Gastroesophageal sphincter (tissue), 4 donors: ENCODE measurements around the gene ALG1L2. TPM values are rescaled to one million over a fixed set of nuclear protein-coding genes. Genes with fewer than 3 reads are reported as not detected.
A peak's percentile ranks its signal among the peaks of the same experiment; 100 is the strongest.
"Not testable (repeated sequence)": the region's sequence is repeated elsewhere in the genome, so short reads cannot be mapped to it uniquely, and the experiment has no call there.

Experiments used
- ATAC-seq: fragments of 150-250 bp; one replicate; pipeline ENCODE4 v1.9.1; 2016; ENCODE audit warnings: mild to moderate bottlenecking, moderate library complexity
- H3K27ac ChIP-seq, 4 donors: fragments of 200-600 bp; sonication (generic) in 3 of 4; 1 replicate in 3 of 4; 2 replicates in 1 of 4; pipeline ENCODE4 v1.5.1; 2016 to 2019
- H3K27me3 ChIP-seq: fragments of 200-600 bp; sonication (generic); one replicate; pipeline ENCODE4 v1.5.1; 2019
- H3K36me3 ChIP-seq, 2 donors: fragments of 200-600 bp; sonication (generic); one replicate each; pipeline ENCODE4 v1.5.1; 2019; ENCODE audit warnings: control low read depth in 1 of 2
- H3K4me1 ChIP-seq, 3 donors: fragments of 200-600 bp; sonication (generic); 1 replicate in 2 of 3; 2 replicates in 1 of 3; pipeline ENCODE4 v1.5.1; 2016 to 2019; ENCODE audit warnings: control low read depth in 2 of 3
- H3K4me3 ChIP-seq, 2 donors: fragments of 200-600 bp; sonication (generic); one replicate each; pipeline ENCODE4 v1.5.1; 2019; ENCODE audit warnings: mild to moderate bottlenecking in 1 of 2, moderate library complexity in 1 of 2
- H3K9me3 ChIP-seq, 3 donors: fragments of 200-600 bp; sonication (generic); one replicate each; pipeline ENCODE4 v1.5.1; 2017 to 2019; ENCODE audit warnings: control low read depth in 2 of 3
- EP300 ChIP-seq: sonication (generic); formaldehyde crosslinking; IDR thresholded peaks from one replicate; pipeline ENCODE4 v1.6.1; 2017; ENCODE audit warnings: antibody characterized with exemption, mild to moderate bottlenecking
- POLR2A ChIP-seq, 2 donors: fragments of 450-650 bp; IDR thresholded peaks; one replicate each; pipeline ENCODE4 v1.6.1; 2017; ENCODE audit warnings: antibody characterized with exemption in 2 of 2, mild to moderate bottlenecking in 2 of 2, moderate library complexity in 1 of 2
- POLR2AphosphoS5 ChIP-seq: sonication (generic); formaldehyde crosslinking; IDR thresholded peaks from one replicate; pipeline ENCODE4 v1.6.1; 2017; ENCODE audit warnings: antibody characterized with exemption
- WGBS, 2 donors: methylation state at CpG; one replicate each; pipeline ENCODE4 v1.1.5; 2018; ENCODE audit warnings: low coverage in 1 of 2; 5-methylcytosine and 5-hydroxymethylcytosine counted together
- total RNA-seq, 4 donors: library from RNA; depleted of rRNA; stranded (reverse); fragments of >200 nt; gene quantifications; one replicate each; pipeline ENCODE4 v1.1.0, GENCODE V29; 2016
- TF ChIP-seq, protein P1 (sequence below), 4 experiments: fragments of 200-600 bp in 2 of 4; fragments of 450-650 bp in 2 of 4; sonication (generic) in 1 of 4; IDR thresholded peaks; one replicate each; pipeline ENCODE4 v1.5.1; 2017 to 2019; ENCODE audit warnings: antibody characterized with exemption in 4 of 4, mild to moderate bottlenecking in 2 of 4, moderate library complexity in 2 of 4

The ALG1L2 gene, protein sequence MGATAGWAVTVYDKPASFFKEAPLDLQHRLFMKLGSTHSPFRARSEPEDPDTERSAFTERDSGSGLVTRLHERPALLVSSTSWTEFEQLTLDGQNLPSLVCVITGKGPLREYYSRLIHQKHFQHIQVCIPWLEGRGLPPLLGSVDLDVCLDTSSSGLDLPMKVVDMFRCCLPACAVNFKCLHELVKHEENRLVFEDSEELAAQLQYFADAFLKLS
- total RNA-seq: not detected

DNA sequence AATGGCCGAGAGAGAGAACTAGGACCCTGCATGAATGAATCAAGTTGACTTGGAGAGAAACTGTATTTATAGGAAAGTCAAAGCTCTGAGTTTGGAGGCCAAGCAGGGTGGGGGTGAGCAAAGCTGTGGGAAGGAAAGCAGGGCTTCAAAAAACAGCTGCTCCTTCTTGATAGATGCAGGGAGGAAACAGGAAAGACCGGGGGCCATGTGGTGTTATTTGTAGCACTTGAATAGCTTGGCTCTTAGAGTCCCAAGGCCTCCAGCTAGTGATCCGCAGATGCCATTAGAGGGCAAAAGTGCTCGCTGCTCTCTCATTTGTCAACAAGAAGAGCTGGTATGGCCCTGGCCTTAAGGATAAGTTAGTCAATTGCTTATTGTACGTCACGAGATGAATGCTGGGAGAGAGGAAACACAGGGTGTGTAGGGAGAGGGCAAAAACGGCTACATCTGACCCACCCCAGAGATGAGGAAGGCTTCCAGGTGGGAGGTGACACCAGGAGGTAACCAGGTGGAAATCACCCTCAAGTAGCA, at the start of gene ALG1L2:
ALG1L2 (plus strand) TSS at position 481 of the 531 bp plus-strand sequence. CDS start 186 bp downstream, outside the sequence.
- Histone ChIP-seq H3K27me3 (no peaks in the 10 kb centered on the region), H3K4me3 (no peak within 1 kb of the TSS), H3K4me1 (no peaks in the 10 kb centered on the region), H3K9me3 (no peaks in the 10 kb centered on the region), H3K27ac (no peak within 1 kb of the TSS), H3K36me3 (no peaks in the 10 kb centered on the region)
- TF ChIP-seq POLR2A (IDR thresholded peaks at IDR 0.05): no peak
- TF ChIP-seq, protein P1, sequence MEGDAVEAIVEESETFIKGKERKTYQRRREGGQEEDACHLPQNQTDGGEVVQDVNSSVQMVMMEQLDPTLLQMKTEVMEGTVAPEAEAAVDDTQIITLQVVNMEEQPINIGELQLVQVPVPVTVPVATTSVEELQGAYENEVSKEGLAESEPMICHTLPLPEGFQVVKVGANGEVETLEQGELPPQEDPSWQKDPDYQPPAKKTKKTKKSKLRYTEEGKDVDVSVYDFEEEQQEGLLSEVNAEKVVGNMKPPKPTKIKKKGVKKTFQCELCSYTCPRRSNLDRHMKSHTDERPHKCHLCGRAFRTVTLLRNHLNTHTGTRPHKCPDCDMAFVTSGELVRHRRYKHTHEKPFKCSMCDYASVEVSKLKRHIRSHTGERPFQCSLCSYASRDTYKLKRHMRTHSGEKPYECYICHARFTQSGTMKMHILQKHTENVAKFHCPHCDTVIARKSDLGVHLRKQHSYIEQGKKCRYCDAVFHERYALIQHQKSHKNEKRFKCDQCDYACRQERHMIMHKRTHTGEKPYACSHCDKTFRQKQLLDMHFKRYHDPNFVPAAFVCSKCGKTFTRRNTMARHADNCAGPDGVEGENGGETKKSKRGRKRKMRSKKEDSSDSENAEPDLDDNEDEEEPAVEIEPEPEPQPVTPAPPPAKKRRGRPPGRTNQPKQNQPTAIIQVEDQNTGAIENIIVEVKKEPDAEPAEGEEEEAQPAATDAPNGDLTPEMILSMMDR (IDR thresholded peaks at IDR 0.05): no peak
- no peak for TF ChIP-seq EP300
- TF ChIP-seq POLR2AphosphoS5: no peak
- ATAC-seq: no peak
- WGBS, 2 donors: 26 to 38% methylated on average over 6 to 7 of the region's 7 CpGs

DNA sequence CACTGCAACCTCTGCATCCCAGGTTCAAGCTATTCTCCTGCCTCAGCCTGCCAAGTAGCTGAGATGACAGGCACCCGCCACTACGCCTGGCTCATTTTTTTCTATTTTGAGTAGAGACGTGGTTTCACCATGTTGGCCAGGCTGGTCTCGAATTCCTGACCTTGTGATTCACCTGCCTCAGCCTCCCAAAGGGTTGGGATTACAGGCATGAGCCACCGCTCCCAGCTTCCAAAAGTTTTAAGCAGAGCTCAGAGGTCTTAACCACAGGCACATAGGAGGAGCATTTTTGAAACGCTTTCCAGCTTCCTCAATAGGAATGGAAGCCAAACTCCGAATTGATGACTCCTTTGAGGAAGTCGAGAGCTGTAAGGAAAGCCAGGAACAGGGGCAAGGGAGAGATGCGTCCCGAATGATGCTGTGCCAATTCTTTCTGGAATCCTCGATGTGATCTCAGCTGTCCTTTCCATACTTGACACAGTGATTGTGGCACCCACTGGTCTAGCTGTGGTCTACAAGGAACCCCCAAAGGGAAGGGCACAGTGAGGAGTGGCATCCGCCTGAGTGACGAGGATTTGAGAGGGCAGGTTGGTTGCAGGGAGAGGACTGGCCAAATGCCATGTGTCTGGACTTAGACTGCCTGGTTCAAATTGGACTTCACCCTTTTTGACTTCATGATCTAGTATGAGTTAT, 44.4 kb upstream of the ALG1L2 start:
- not testable (repeated sequence) for H3K4me1 ChIP-seq, H3K9me3 ChIP-seq, H3K36me3 ChIP-seq, H3K4me3 ChIP-seq, H3K27ac ChIP-seq, ATAC-seq, H3K27me3 ChIP-seq
- WGBS, 2 donors: 65% methylated on average over 6 of the region's 13 CpGs; no CpG with 5 or more reads in 1 of the 2 donors

DNA sequence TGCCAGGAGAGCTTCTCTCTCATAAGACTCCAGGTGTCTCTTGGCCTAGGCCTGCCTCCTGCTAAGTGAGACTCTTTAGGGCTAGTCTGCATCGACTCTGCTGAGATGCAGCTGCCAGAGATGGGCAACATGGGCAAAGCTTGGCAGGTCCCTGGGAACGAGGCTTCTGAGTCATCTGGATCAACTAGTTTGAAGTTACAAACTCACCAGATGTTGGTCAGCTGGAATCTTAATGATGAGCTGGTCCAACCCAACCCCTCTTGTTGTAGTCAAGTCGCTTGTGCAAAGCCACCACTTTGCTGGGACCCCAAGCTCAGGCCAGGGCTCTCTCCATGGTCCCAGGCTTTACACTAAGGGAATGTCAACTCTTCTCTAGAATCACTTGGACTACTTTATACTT, 38.9 kb upstream of the ALG1L2 start:
- not testable (repeated sequence) for H3K27ac ChIP-seq, H3K27me3 ChIP-seq, ATAC-seq, H3K4me3 ChIP-seq, H3K9me3 ChIP-seq, H3K36me3 ChIP-seq, H3K4me1 ChIP-seq
- WGBS, 2 donors: 75 to 100% methylated on average over 1 of the region's 3 CpGs

DNA sequence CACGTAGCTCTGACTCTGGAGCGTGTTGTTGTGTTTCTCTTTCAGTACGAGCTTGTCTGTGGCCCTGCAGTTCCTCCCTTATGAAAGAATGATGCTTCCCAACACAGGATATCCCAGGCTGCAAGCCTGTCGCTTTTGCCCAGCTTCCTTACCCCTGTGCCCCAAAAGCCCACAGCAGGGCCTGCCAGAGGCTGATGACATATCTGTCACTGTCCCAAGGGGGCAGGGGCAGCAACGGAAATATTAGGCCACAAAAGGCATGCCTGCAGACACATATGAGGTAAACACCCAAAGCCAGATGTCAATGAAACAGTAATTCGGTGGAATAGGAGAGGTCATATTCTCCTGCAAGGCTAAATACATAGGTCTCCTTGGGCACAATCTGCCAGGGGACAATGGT, 38.0 kb upstream of the ALG1L2 start:
- not testable (repeated sequence) for H3K9me3 ChIP-seq, H3K4me1 ChIP-seq, H3K27ac ChIP-seq, H3K27me3 ChIP-seq, H3K36me3 ChIP-seq, H3K4me3 ChIP-seq, ATAC-seq
- 60 to 81% methylated on average over 3 of the region's 6 CpGs for WGBS, 2 donors

DNA sequence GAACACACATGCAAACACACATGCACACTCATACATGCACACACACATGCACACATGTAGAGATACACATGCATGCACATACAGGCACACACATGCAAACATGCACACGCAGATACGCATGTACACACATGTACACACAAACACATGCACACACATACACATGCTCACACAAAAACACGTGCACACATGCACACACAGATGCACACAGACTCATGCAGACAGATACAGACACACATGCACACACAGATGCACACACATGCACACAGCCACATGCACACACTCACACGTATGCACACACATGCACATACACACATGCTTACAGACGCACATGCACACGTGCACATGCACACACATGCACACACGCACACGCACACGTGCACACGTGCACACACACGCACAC, 37.3 kb upstream of the ALG1L2 start:
- TF ChIP-seq, protein P1 (IDR thresholded peaks at IDR 0.05): no peak
- TF ChIP-seq POLR2A (IDR thresholded peaks at IDR 0.05): no peak
- TF ChIP-seq EP300: no peak
- TF ChIP-seq POLR2AphosphoS5: no peak
- no peaks in the 10 kb centered on the region for H3K9me3 ChIP-seq
- H3K4me1 ChIP-seq: no peaks in the 10 kb centered on the region
- no peaks in the 10 kb centered on the region for H3K27me3 ChIP-seq
- no peaks in the 10 kb centered on the region for H3K36me3 ChIP-seq
- no peak overlapping the region for H3K4me3 ChIP-seq
- no peak for ATAC-seq
- no peak overlapping the region for H3K27ac ChIP-seq
- 71 to 93% methylated on average over 2 to 8 of the region's 11 CpGs for whole genome bisulfite sequencing, 2 donors

DNA sequence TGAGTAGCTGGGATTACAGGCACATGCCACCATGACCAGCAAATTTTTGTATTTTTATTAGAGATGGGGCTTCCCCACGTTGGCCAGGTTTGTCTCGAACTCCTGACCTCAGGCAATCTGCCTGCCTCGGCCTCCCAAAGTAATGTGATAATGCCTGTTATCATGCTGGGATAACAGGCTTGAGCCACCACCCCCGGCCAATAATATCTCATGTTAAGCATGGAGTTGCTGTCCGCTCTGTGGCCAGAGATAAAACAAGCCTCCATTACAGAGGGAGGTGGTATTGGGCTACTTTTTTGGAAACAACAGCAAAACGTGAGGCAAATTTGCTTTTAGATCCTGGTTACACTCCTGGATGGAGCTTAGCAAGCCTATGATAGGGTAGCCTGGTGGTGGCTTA, 32.9 kb upstream of the ALG1L2 start:
- Histone ChIP-seq H3K4me3 (no peak overlapping the region), H3K27ac (no peak overlapping the region), H3K27me3 (no peaks in the 10 kb centered on the region), H3K36me3 (no peaks in the 10 kb centered on the region), H3K9me3 (no peaks in the 10 kb centered on the region), H3K4me1 (no peaks in the 10 kb centered on the region)
- no peak for ATAC-seq
- 0% methylated on average over 1 of the region's 6 CpGs; no CpG with 5 or more reads in 1 of the 2 donors for WGBS, 2 donors
- TF ChIP-seq, protein P1 (IDR thresholded peaks at IDR 0.05): no peak
- no peak for TF ChIP-seq EP300

DNA sequence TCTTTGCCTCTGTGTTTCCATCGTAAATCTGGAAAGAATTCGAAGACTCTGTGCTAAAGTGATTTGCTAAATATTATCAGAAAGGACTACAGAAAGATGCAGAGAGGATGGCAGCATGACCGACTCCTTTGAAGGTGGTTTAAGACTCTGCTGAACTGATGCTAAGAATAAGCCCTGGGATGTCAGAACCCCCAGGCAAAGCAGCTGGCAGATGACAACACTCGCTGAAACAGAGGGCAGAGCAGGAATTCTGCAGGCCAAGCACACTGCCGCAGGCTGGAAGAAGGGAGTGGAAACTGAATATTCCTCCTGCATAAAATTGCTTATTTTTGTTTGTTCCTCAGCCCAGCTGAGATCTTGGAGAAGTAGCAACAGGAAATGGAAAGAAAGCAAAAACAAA, 29.3 kb upstream of the ALG1L2 start:
- H3K4me3 ChIP-seq, H3K9me3 ChIP-seq, ATAC-seq, H3K36me3 ChIP-seq, H3K27me3 ChIP-seq, H3K27ac ChIP-seq, H3K4me1 ChIP-seq: not testable (repeated sequence)
- 57 to 61% methylated on average over 2 to 4 of the region's 5 CpGs for WGBS, 2 donors

DNA sequence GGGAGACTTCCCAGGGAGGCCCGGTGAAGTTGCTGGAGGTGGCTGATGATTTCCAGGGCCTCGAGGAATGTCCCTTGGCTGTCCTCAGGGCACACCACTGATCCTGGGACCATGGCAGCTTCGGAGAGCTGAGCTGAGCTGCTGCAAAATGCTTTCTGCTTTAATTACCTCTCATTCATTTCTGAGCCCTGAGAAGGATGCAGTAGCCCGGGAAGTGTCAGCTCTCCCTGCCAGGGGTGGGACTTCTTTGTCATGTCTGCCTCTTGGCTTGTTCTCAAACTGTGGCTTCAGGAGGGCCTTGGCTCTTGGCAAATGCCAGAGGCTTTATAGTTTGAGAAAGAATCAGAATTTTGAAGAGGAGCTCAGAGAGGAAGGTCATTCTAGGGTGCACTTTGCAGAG, 28.7 kb upstream of the ALG1L2 start:
- H3K4me3 ChIP-seq, H3K36me3 ChIP-seq, ATAC-seq, H3K27ac ChIP-seq, H3K9me3 ChIP-seq, H3K27me3 ChIP-seq, H3K4me1 ChIP-seq: not testable (repeated sequence)
- no CpG with 5 or more reads among the region's 4 CpGs for WGBS, 2 donors

DNA sequence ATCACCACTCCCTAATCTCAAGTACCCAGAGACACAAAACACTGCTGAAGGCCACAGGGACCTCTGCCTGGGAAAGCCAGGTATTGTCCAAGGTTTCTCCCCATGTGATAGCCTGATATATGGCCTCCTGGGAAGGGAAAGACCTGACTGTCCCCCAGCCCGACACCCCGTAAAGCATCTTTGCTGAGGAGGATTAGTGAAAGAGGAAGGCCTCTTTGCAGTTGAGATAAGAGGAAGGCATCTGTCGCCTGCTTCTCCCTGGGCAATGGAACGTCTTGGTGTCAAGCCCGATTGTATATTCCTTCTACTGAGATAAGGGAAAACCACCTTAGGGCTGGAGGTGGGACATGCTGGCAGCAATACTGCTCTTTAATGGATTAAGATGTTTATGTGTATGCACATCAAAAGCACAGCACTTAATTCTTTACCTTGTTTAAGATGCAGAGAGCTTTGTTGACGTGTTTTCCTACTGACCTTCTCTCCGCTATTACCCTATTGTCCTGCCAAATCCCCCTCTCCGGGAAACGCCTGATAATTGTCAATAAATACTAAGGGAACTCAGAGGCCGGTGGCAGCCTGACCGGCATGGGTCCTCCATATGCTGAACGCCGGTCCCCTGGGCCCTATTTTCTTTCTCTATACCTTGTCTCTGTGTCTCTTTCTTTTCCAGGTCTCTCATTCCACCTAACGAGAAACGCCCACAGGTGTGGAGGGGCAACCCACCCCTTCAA, 23.9 kb upstream of the ALG1L2 start:
- H3K4me3 ChIP-seq, H3K36me3 ChIP-seq, ATAC-seq, H3K27me3 ChIP-seq, H3K4me1 ChIP-seq, H3K9me3 ChIP-seq: not testable (repeated sequence)
- WGBS, 2 donors: 80 to 81% methylated on average over 6 of the region's 15 CpGs
- H3K27ac ChIP-seq: peak overlapping the region in 1 of 4 donors; percentile 64
